HG02678 (cell line): ENCODE measurements around the gene SFSWAP.
"Not testable (repeated sequence)": the region's sequence is repeated elsewhere in the genome, so short reads cannot be mapped to it uniquely, and the experiment has no call there.

Experiments
- ATAC-seq: cut with Tn5 transposase; IDR thresholded peaks from one replicate; pipeline ENCODE4 v1.9.1; 2021; ENCODE audit warnings: mild to moderate bottlenecking, moderate library complexity; ENCODE audit not compliant: unreplicated experiment

The SFSWAP gene

DNA sequence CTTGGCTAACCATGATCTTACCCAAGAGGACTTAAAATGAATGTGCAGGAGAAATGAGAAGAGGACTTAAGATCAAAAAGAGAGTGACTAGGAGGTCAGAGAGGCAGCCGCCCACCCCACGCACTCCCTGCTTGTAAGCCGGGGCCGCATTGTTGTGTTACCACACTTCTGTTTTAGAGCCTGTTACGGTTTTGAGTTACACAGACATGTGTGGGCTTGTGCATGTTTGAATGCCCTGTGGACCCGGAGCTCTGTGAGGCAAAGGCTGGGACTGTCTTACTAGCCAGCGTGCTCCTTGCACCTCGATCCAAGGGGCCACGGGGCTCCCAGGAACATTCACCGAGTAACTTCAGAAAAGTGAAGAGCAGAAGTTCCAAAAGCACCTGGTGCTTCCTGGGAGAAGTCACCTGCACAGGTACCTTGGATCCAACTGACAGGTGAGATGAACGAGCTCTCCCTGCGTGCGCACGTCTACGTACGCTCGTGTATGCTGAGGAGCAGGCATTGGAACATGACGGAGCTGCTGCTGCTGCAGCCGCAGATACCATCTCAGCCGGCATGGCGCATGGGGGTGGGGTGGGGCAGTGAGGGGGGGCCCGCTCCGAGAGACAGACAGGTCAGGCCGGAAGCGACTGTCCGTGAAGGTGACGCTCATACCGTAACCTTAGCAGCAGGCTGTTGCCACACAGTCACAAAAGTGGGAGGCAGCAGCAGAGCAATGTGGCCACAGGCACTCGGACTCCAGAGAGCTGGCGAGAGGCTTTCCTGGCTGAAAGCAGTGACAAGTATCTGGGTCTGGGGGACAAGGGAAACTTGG is 23.7 kb downstream of the SFSWAP start:
- ATAC-seq = no peak

DNA sequence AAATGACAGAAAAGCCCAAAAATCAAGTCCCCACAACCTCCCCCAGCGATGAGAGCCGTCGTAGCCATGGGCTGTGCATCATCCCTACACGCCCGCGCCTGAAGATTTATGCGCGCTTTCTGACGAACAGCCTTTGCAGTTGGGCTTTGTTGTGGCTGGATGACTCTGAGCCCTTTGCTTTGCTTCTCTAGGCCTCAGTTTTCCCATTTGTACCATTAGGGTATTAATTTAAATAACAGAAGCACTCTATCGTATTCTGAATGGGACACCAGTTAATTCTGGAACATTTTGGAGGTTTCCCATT is 24.2 kb downstream of the SFSWAP start:
- no peak for ATAC-seq

DNA sequence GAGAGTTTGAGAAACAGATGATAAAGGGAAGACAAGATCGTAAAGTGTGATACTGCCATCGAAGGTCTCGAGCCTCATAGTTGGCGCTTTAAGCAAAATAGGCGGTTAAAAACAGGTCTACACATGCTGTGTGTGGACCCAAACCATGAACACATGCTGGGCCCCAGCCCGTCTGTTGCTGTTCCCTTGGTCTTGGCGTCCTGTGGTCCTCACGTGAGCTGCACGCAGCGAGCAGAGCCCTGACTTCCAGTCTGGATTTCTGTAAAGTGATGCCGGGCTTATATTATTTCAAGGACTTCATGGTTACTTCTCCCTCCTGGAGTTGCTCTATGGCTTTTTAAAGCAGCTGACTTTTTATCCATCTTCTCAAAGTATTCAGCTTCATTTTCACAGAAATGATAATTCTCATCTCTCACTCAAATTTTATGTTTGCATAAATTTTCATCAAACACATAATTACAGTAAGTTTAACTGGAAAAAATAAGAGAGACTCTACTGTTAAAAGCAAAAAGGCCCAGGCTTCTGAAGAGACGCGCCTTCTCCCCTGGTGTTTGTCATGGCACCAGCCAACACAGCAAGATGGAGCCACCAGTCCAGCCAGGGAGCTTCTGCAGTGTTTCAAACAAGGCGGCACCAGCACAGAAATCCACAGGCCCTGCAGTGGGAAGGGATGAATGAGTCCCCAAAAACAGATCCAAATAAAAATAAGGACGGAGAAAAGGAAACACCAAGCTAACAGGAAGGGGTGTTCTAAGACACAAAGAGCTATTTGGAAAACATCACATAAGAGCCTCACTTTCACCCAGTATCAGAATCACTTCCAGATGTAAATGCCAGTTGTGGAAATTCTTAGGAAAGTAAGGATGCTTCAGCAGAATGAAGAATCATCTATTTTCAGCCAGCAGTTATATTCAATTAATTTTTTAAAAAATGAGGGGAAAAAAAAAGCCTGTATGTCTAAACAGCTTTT is 24.9 kb downstream of the SFSWAP start:
- no peak for ATAC-seq

DNA sequence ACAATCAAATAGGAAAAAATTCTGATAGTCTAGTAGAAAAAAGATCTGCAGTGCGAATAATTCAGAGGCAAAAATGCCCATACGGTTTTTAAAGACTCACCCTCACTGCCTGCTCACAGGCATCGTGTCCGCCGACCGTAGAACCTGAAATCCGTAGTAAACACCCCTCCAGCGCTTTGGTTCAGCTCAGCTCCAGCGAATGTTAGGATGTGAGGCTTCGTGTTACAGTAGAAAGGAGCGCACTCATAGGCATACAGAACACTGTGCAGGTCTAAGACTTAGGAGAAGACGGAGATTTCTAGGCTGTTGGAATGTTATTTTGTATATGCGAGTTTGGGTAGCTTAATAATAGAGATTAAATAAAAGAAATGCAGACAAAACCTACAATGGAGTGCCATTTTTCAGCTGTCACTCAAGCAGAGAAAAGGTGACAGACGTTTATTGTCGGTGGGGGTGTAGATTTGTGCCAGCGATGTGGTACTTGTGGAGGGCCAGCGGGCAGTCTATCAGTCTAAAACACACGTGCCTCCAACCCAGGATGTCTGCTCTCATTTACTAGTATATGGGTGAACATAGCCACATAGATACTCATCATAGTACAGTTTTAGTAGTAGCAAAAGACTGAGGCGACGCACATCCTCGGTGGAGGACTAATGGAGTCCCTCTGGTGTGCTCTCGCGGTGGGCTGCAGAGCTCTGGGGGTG is 25.7 kb downstream of the SFSWAP start:
- no peak for ATAC-seq

DNA sequence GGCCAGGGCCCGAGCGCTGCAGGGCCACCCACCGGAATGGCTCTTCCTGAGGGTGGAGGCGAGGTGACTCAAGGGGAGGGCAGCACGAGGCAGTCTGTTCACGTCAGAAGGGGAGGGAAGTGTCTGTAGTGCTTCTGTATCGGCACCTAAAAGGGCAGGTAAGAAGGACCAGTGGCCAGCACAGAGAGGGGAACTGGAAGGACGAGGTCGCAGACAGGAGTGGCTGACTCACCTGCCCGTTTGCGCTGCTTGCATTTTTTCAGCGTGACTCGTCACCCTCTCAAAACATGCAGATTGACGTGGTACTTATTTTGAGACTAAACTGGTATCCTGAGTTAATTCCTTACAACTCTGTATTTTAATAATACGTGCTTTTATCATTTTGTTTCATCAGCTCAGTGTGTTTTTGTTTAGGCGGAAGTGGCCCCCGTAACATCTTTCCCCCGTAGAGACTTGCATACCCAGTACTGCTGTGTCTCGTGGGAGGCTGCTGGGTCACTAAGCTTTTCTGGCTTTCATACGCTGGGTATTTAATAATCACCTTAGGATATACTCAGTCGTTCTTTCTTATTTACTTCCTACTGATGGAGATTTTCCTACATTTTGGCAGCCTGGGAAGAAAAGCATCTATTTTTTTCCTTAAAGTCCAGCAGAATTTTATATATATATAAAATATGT is 26.4 kb downstream of the SFSWAP start:
- no peak for ATAC-seq

DNA sequence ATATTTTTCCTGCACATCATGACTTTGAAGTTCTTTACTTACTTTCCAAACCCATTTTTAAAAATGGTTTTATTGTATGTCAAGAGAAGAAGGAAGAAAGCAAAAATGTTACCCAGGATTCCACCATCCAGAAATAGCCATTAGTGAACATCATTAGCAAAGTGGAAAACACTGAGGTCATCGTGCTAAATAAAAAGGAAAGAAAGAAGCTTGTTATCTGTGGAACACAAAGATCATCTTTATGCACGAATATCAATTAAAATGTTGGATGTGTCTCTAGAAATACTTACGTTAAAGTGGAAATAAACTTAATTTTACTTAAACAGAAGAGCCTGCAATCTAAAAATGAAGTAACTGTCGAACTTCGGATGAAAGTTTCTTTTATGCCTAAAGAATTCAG is 27.3 kb downstream of the SFSWAP start:
- ATAC-seq = no peak

DNA sequence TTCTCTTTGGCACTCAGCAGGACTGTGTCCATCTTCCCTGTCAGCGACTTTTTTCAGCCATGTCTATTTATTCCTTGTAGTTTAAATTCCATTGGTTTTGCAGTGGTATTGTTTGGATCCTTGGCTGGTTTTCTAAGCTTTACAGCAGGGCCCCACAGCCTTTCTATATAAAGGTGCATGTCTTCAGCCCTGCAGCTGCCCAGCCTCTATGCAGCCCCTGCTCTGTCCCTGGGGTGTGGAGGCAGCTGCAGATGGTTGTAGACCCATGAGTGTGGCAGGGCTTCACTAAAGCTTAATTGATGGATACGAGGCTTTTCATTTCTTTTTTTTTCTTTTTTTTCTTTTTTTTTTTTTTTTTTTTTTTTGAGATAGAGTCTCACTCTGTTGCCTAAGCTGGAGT is 29.7 kb downstream of the SFSWAP start:
- ATAC-seq = no peak

DNA sequence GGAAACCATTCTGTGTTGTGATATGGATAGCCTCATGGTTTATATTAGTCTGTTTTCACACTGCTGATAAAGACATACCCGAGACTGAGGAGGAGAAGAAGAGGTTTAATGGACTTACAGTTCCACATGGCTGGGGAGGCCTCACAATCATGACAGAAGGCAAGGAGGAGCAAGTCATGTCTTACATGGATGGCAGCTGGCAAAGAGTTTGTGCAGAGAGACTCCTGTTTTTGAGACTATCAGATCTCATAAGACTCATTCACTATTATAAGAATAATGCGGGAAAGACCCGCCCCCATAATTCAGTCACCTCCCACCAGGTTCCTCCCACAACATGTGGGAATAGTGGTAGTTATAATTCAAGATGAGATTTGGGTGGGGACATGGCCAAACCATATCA is 31.9 kb downstream of the SFSWAP start:
- ATAC-seq = not testable (repeated sequence)

DNA sequence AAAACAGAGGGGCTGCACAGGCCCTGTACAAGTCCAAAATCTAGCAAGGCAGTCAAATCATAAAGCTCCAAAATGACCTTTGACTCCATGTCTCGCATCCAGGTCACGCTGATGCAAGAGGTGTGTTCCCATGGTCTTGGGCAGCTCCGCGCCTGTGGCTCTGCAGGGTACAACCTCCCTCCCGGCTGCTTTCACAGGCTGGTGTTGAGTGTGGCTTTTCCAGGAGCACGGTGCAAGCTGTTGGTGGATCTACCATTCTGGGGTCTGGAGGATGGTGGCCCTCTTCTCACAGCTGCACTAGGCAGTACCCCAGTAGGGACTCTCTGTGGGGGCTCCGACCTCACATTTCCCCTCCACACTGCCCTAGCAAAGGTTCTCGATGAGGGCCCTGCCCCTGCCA is 32.5 kb downstream of the SFSWAP start:
- not testable (repeated sequence) for ATAC-seq

DNA sequence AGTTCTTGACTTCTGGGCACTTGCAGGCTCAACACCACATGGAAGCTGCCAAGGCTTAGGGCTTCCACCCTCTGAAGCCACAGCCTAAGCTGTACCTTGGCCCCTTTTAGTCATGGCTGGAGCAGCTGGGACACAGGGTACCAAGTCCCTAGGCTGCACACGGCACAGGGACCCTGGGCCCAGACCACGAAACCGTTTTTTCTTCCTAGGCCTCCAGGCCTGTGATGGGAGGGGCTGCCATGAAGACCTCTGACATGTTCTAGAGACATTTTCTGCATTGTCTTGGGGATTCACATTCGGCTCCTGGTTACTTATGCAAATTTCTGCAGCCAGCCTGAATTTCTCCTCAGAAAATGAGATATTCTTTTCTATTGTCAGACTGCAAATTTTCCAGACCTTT is 33.0 kb downstream of the SFSWAP start:
- ATAC-seq = not testable (repeated sequence)

DNA sequence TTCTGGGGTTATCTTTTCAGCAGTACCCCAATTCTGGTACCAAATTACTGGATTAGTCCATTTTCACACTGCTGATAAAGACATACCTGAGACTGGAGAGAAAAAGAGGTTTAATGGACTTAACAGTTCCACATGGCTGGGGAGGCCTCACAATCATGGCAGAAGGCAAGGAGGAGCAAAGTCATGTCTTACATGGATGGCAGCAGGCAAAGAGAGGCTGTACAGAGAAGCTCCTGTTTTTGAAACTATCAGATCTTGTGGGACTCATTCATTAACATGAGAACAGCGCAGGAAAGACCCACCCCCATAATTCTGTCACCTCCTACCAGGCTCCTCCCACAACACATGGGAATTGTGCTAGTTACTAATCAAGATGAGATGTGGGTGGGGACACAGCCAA is 33.8 kb downstream of the SFSWAP start:
- not testable (repeated sequence) for ATAC-seq

DNA sequence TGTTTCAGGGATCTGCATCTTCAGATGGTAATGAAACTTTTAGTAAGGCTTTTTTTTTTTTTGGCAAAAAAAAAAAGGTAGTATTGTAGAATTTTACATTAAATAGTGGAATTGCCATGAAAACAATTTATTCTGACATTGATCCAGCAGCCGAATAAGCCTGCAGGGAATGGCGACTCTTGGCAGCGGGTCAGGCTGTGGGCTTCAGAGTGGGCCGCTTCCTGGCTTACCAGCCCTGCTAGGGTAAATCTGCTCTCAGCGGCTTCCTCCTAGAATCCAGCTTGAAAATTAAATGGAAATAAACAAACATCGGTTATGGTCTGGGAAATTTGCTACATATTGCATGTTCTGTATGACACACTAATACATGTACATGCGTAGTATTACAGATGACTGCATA is 34.8 kb downstream of the SFSWAP start:
- ATAC-seq = no peak

DNA sequence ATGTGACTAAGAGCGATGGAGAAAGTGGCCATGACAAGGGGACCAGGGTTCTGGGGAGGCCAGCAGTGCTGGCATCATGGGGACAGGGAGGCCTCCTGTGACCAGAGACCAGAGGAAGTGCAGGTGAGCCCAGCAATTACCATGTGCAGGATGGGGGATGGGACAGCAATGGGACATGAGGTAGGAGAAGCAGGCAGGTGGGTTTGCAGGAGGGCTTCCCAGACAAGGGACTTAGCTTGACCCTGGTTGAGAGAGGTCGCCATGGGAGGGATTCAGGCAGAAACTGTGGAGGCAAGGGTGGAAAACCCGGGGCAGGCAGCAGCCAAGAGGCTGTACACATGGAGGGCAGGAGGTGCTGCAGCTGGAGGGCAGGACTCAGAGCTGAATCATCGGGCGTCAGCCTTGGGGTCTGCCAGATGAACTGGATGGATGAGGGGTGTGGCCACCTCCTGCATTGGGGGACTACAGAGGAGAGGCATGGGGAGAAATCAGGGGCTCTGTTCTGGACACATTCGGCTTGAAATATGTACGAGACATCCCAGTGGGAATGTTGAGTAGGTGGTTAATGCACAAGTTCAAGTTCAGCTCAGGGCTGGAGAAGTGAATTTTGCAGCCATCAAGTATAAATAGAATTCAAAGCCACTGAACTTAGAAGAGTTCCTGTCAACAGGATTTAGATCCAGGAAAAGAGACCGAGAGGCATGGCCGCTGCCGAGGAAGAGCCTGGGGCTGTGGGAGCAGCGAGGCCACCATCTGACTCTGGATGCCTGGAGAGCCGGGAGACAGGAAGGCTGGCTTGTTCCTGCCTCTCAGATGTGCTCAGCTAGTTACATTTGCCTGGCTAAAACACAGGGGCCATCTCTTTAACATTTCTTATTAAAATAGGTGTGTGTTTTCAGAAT is 36.6 kb downstream of the SFSWAP start:
- no peak for ATAC-seq

DNA sequence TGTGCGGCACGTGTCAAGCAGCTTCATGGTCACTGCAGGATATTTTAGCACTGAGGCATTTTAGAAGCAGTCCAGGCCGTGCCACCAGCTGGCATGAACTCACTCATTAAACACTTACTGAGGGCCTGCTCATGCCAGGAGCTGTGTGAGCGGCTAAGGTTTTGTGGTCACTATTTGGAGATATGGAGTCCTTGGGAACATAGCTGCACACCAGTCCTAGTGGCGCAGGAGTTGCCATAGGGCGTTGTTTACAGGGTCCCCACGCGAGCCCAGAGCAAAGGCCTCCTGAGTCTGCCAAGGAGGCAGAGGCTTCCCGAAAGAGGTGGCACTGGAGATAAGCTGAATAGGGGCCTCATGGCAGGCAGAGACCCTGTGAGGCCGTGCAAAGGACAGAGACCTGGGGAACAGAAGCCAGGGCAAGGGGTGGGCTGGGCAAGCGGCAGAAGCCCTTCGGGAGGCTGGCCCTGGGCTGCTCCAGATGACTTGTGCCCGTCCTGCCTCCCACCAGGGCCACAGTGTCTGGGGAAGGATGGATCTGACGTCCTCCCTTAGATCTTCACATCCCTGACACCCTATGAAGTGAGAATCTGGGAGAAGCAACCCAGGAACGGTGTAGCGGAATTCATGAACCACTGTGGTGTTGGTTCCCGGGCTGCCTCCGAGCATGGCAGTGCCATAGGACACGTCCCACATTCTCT is 38.9 kb downstream of the SFSWAP start:
- no peak for ATAC-seq

DNA sequence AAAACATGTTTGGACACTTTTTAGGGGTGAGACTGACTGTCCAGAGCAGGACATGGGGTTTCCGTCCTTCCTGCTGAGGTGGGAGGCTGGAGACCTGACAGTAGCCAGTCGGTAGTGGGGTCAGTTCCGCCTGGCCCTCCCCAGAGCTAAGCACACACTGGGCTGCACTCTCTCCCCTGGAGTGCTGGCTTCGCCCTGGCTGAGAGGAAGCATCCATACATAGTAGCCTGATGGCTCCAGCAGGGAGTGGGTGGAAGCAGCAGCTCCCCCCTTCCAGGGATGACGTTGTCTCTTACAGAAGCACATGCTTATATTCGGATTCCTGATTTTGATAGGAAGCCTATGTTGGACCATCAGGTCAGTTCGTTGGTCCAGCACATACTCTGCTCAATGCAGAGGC is 40.4 kb downstream of the SFSWAP start:
- ATAC-seq = no peak

DNA sequence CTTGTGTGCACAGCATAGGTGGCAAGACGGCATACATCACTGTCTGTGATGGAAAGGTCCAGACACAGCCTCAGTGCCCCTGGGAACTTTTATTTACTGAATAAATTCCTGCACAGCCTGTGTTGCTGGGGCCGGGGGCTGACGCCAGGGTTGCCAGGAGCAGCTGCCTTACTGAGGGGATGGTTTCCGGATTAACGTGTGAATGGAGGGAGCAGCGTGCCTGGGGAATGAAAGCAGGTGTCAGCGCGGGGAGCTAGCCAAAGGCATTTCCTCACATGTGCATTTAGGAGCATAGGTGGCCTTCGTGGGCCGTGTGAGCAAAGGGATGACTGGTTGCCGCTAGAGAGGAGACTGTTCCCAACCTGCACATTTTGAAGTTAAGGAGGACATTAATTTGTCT is 41.6 kb downstream of the SFSWAP start:
- ATAC-seq = no peak

DNA sequence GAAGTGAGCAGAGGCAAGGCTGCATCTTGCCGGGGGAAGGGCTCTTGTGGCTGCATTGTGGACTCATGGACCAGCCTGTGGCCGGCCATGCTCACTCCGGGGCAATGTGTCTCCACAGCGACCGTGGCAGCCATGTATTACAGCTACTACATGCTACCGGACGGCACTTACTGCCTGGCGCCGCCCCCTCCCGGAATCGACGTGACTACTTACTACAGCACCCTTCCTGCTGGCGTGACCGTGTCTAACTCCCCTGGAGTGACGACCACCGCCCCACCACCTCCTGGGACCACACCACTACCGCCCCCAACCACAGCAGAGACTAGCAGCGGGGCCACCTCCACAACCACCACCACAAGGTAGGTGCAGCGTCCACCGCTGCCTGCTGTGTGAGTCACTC is 42.1 kb downstream of the SFSWAP start:
- no peak for ATAC-seq

DNA sequence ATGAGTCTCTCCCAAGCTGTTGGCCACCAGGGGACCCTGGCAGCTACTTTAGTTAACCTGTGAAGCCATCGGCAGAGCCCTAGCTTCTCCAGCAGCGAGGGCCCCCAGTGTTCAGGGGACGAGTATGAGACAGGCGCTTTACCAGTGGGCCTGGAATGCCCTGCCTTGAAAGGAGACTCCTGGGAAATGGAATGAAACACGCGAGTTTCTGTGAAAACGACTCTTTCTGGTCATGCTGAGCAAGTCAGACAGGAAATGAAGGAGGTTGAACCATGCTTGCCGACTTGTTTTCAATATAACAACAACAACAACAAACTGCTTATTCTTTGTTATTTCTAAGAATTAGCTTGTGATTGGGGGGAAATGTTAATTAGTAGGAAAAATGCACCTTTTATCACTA is 42.9 kb downstream of the SFSWAP start:
- no peak for ATAC-seq

DNA sequence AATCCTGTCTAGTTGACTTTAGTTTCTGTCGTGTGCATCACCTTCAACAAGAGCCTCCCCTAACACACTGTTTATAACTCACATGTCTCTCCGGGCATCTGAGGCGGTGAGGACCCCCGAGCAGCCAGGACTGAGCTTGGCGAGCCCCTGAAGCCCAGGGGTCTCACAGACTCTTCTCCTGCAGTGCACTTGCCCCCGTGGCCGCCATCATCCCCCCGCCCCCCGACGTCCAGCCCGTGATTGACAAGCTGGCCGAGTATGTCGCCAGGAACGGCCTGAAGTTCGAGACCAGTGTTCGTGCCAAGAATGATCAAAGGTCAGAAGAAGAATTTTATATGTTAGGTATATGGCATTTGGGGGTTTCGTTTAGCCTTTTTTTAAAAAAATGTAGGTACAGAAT is 43.3 kb downstream of the SFSWAP start:
- ATAC-seq = no peak
